CD14-positive monocyte (primary cell): Measurements from ENCODE around the gene TNNI2. TPM values are rescaled to one million over a fixed set of nuclear protein-coding genes. Genes with fewer than 3 reads are reported as not detected.

Experiments
- DNase-seq, 3 donors: peaks; one replicate each; pipeline ENCODE4 v3.0.0-alpha.2; 2011 to 2022
- H2AFZ ChIP-seq: 2 replicates; pipeline ENCODE4 v1.6.0; 2012; ENCODE audit warnings: mild to moderate bottlenecking, low read depth, low read length, inconsistent platforms; ENCODE audit not compliant: insufficient read depth, poor library complexity, severe bottlenecking
- H3K27ac ChIP-seq, 2 donors: 1 replicate in 1 of 2; 2 replicates in 1 of 2; pipeline ENCODE4 v1.5.1; 2012 to 2013; ENCODE audit warnings: low read length in 2 of 2, control low read depth in 1 of 2, inconsistent platforms in 1 of 2, low read depth in 1 of 2, mild to moderate bottlenecking in 1 of 2
- H3K27me3 ChIP-seq, 2 donors: one replicate each; pipeline versions ENCODE4 v1.6.0 to v1.6.1; 2011 to 2013; ENCODE audit warnings: low read length in 2 of 2; ENCODE audit not compliant: control insufficient read depth in 2 of 2, insufficient read depth in 2 of 2
- H3K36me3 ChIP-seq, 2 donors: replicated peaks in 1 of 2; 1 replicate in 1 of 2; 2 replicates in 1 of 2; pipeline versions ENCODE4 v1.5.1 to v1.6.1; 2012 to 2013; ENCODE audit warnings: low read length in 2 of 2, control low read depth in 1 of 2, inconsistent platforms in 1 of 2, mild to moderate bottlenecking in 1 of 2; ENCODE audit not compliant: insufficient read depth in 2 of 2, control insufficient read depth in 1 of 2
- H3K4me1 ChIP-seq, 2 donors: 1 replicate in 1 of 2; 2 replicates in 1 of 2; pipeline versions ENCODE4 v1.5.1 to v1.6.1; 2012 to 2013; ENCODE audit warnings: low read length in 2 of 2, control low read depth in 1 of 2, inconsistent platforms in 1 of 2, mild to moderate bottlenecking in 1 of 2, moderate library complexity in 1 of 2; ENCODE audit not compliant: insufficient read depth in 2 of 2, control insufficient read depth in 1 of 2
- H3K4me2 ChIP-seq: replicated peaks from 2 replicates; pipeline ENCODE3; 2012; ENCODE audit warnings: low read length, moderate library complexity, mild to moderate bottlenecking; ENCODE audit not compliant: poor library complexity, severe bottlenecking; ENCODE audit errors: extremely low read depth
- H3K4me3 ChIP-seq, 3 experiments: fragments of 200-600 bp in 1 of 3; sonication (generic) in 1 of 3; replicated peaks in 1 of 3; 1 replicate in 2 of 3; 2 replicates in 1 of 3; pipeline ENCODE4 v1.5.1; 2011 to 2013; ENCODE audit warnings: low read length in 3 of 3, mild to moderate bottlenecking in 3 of 3, control low read depth in 2 of 3, low read depth in 2 of 3, inconsistent platforms in 1 of 3, moderate library complexity in 1 of 3
- H3K79me2 ChIP-seq: 2 replicates; pipeline ENCODE4 v1.6.0; 2012; ENCODE audit warnings: mild to moderate bottlenecking, control low read depth, inconsistent platforms, low read length, moderate library complexity; ENCODE audit not compliant: insufficient read depth
- H3K9ac ChIP-seq: 2 replicates; pipeline ENCODE4 v1.6.0; 2017; ENCODE audit warnings: low read length, mild to moderate bottlenecking; ENCODE audit not compliant: insufficient read depth, poor library complexity, severe bottlenecking
- H3K9me3 ChIP-seq, 2 donors: replicated peaks in 1 of 2; 1 replicate in 1 of 2; 2 replicates in 1 of 2; pipeline versions ENCODE4 v1.5.1 to v1.6.1; 2012 to 2013; ENCODE audit warnings: low read length in 2 of 2, control low read depth in 1 of 2; ENCODE audit not compliant: control insufficient read depth in 1 of 2, insufficient read depth in 1 of 2
- H4K20me1 ChIP-seq: 2 replicates; pipeline ENCODE4 v1.6.0; 2012; ENCODE audit warnings: mild to moderate bottlenecking, low read length, control low read depth, moderate library complexity; ENCODE audit not compliant: insufficient read depth
- H3K27ac Mint-ChIP-seq, 7 donors: one replicate each; pipeline ENCODE4 v1.8.0; 2020; ENCODE audit warnings: mild to moderate bottlenecking in 7 of 7, mixed read lengths in 7 of 7, moderate library complexity in 6 of 7, inconsistent platforms in 2 of 7
- H3K27me3 Mint-ChIP-seq, 3 donors: one replicate each; pipeline ENCODE4 v1.8.0; 2021 to 2022; ENCODE audit warnings: low read depth in 3 of 3, mild to moderate bottlenecking in 3 of 3, mixed read lengths in 3 of 3, moderate library complexity in 3 of 3, inconsistent platforms in 1 of 3
- H3K36me3 Mint-ChIP-seq, 2 donors: one replicate each; pipeline ENCODE4 v1.8.0; 2020; ENCODE audit warnings: mixed read lengths in 2 of 2, inconsistent platforms in 1 of 2, mild to moderate bottlenecking in 1 of 2
- H3K4me1 Mint-ChIP-seq: one replicate; pipeline ENCODE4 v1.8.0; 2020; ENCODE audit warnings: mild to moderate bottlenecking, mixed read lengths
- H3K4me3 Mint-ChIP-seq, 2 donors: one replicate each; pipeline ENCODE4 v1.8.0; 2020; ENCODE audit warnings: mild to moderate bottlenecking in 2 of 2, mixed read lengths in 2 of 2, moderate library complexity in 1 of 2
- H3K9me3 Mint-ChIP-seq, 7 donors: one replicate each; pipeline ENCODE4 v1.8.0; 2020 to 2022; ENCODE audit warnings: mixed read lengths in 7 of 7, mild to moderate bottlenecking in 6 of 7, moderate library complexity in 6 of 7, inconsistent platforms in 2 of 7
- CTCF ChIP-seq: fragments of 200-600 bp; IDR thresholded peaks from one replicate; pipeline ENCODE4 v1.8.0; 2022; ENCODE audit warnings: antibody characterized with exemption, mild to moderate bottlenecking
- WGBS: methylation state at CpG from one replicate; pipeline ENCODE4 v1.1.5; 2013; ENCODE audit warnings: missing lambda C conversion rate; ENCODE audit not compliant: insufficient coverage; 5-methylcytosine and 5-hydroxymethylcytosine counted together
- intact Hi-C, 2 donors: fragments of 100-400 bp; cut with micrococcal nuclease; formaldehyde crosslinking; loops; one replicate each; pipeline versions ENCODE4 v1.15.0 to v1.15.1; 2023
- polyA plus RNA-seq, 3 donors: library from polyadenylated mRNA; depleted of rRNA in 1 of 3; unstranded in 2 of 3; stranded (reverse) in 1 of 3; fragments of 300-500 nt in 2 of 3; fragments of >200 nt in 1 of 3; fragmentation: Illumina TruSeq in 2 of 3; gene quantifications; 1 replicate in 2 of 3; 2 replicates in 1 of 3; pipeline ENCODE4 v1.2.3, GENCODE V29; 2012 to 2021

TNNI2 gene
- polyA plus RNA-seq, 3 donors, result 11.4 to 45.8 (median 11.7) TPM

- Histone ChIP-seq H3K4me1 (peaks cover 0 to 3% of the 10 kb centered on the region in 2 donors), H3K4me2 (no peak overlapping the region), H3K27ac (no peak overlapping the region), H2AFZ (no peak overlapping the region), H3K27me3 (peaks cover 16 to 67% of the 10 kb centered on the region in 2 donors), H4K20me1 (no peaks in the 10 kb centered on the region), H3K36me3 (no peaks in the 10 kb centered on the region), H3K4me3 (no peak overlapping the region), H3K9ac (no peak overlapping the region), H3K9me3 (peaks cover 25 to 33% of the 10 kb centered on the region in 2 donors), H3K79me2 (no peaks in the 10 kb centered on the region)
- H3K9me3 Mint-ChIP-seq, result peaks cover 15 to 42% (median 37%) of the 10 kb centered on the region in 7 donors
- H3K27me3 Mint-ChIP-seq, result peaks cover 66 to 83% (median 74%) of the 10 kb centered on the region in 3 donors
- 95% methylated on average over 8 of the region's 14 CpGs for WGBS
- no peak for TF ChIP-seq CTCF
- peak overlapping the region in 1 of 2 donors; percentile 22 for H3K4me3 Mint-ChIP-seq
- no peaks in the 10 kb centered on the region for H3K4me1 Mint-ChIP-seq
- DNase-seq, result no peak
- intact Hi-C loops, result no loop called here
- no peak overlapping the region for H3K27ac Mint-ChIP-seq
- H3K36me3 Mint-ChIP-seq, result peaks cover 3% of the 10 kb centered on the region in 2 donors
These were observed 18.1 kb upstream of the TNNI2 start for GRCh38 chr11:1820463-1821325.

DNA sequence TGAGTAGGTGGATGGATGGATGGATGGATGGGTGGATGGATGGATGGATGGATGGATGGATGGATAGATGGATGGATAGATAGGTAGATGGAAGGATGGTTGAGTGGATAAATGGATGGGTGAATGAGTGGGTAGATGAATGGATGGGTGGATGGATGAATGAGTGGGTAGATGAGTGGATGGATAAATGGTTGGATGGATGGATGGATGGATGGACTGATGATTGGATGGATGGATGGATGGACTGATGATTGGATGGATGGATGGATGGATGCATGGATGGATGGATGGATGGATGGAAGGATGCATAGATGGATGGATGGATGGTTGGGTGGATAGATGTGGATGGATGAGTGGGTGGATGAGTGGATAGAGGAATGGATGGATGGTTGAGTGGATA is 17.2 kb upstream of the TNNI2 start:
- Histone ChIP-seq H3K4me3 (no peak overlapping the region), H3K79me2 (no peaks in the 10 kb centered on the region), H3K27ac (no peak overlapping the region), H3K9ac (no peak overlapping the region), H3K36me3 (no peaks in the 10 kb centered on the region), H4K20me1 (no peaks in the 10 kb centered on the region), H3K27me3 (peaks cover 16 to 59% of the 10 kb centered on the region in 2 donors), H3K4me1 (peaks cover 0 to 3% of the 10 kb centered on the region in 2 donors), H3K4me2 (no peak overlapping the region), H3K9me3 (peaks cover 25 to 33% of the 10 kb centered on the region in 2 donors), H2AFZ (no peak overlapping the region)
- intact Hi-C loops, result no loop called here
- peaks cover 60 to 78% (median 68%) of the 10 kb centered on the region in 3 donors for H3K27me3 Mint-ChIP-seq
- H3K4me3 Mint-ChIP-seq, result peak overlapping the region in 1 of 2 donors; percentile 14
- DNase-seq, result no peak
- peaks cover 3% of the 10 kb centered on the region in 2 donors for H3K36me3 Mint-ChIP-seq
- H3K9me3 Mint-ChIP-seq, result peaks cover 15 to 42% (median 34%) of the 10 kb centered on the region in 7 donors
- no peaks in the 10 kb centered on the region for H3K4me1 Mint-ChIP-seq
- peak overlapping the region in 1 of 7 donors; percentile 1 for H3K27ac Mint-ChIP-seq
- TF ChIP-seq CTCF, result no peak
